Hindlimb muscle (tissue), 1 donor: ENCODE results near the gene ACTL6B. TPM values are rescaled to one million over a fixed set of nuclear protein-coding genes. Genes with fewer than 3 reads are reported as not detected.
"Not testable (repeated sequence)": the region's sequence is repeated elsewhere in the genome, so short reads cannot be mapped to it uniquely, and the experiment has no call there.

Experiments
- DNase-seq: peaks from one replicate; pipeline ENCODE4 v3.0.0-alpha.2; 2013
- polyA plus RNA-seq: library from polyadenylated mRNA; unstranded; fragments of 120-200 nt; gene quantifications from one replicate; pipeline ENCODE4 v1.2.1, GENCODE V29; 2013; ENCODE audit not compliant: insufficient read length

Gene ACTL6B
- polyA plus RNA-seq, 1 donor = not detected

DNA sequence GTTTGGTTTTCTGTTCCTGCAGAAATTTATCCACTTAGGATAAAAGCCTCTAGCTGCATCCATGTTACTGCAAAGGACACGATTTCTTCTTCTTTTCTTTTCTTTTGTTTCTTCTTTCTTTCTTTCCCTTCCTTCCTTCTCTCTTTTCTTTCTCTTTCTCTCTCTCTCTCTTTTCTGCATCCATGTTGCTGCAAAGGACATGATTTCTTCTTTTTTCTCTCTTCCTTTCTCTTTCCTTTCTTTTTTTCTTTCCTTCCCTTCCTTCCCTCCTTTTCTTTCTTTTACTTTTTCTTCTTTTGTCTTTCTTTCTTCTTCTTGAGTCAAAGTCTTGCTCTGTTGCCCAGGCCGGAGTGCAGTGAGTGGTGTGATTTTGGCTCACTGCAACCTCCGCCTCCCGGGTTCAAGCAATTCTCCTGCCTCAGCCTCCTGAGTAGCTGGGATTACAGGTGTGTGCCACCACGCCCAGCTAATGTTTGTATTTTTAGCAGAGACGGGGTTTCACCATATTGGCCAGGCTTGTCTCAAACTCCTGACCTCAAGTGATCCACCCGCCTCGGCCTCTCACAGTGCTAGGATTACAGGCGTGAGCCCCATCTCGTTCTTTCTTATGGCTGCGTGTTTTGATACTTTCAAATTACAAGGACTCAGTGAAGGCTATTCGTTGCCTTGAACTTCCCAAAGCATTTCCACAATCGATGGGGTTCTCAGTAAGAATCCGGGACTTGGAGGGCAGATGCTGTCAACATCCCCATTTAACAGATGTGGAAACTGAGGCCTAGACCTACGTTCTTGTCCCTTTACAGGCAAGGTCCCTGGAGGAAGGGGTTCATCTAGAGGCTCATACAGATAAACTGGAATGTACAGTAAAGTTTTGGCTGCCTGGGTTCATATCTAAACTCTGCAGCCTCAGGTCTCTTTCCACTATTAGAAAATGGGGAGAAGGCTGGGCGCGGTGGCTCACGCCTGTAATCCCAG lies 15.4 kb upstream of the ACTL6B start:
- DNase-seq = no peak

DNA sequence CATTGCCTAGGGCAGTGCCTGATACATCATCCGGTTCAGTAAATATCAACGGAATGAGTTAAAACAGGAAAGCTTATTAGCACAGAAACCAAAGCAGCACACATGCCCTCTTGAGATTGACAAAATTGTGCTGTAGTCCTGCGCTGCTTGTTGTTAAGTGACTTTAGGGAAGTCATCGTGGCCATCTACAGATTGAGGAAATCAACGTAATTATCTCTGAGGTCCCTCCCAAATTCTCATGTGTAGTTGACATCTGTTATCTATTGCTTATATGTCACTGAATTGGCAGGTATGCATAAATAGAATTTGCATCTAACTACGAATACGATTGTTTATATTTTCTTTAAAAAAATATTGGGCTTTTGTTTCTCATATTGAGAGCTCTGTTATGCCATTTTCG lies 13.8 kb upstream of the ACTL6B start:
- DNase-seq = no peak

DNA sequence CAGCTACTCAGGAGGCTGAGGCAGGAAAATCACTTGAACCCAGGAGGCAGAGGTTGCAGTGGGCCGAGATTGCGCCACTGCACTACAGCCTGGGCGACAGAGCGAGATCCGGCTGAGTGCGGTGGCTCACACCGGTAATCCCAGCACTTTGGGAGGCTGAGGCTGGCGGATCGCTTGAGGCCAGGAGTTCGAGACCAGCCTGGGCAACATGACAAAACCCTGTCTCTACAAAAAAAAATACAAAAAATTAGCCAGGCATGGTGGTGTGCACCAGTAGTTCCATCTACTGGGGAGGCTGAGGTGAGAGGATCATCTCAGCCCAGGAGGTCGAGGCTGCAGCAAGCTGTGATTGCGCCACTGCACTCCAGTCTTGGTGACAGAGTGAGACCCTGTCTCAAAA lies 12.9 kb upstream of the ACTL6B start:
- not testable (repeated sequence) for DNase-seq

DNA sequence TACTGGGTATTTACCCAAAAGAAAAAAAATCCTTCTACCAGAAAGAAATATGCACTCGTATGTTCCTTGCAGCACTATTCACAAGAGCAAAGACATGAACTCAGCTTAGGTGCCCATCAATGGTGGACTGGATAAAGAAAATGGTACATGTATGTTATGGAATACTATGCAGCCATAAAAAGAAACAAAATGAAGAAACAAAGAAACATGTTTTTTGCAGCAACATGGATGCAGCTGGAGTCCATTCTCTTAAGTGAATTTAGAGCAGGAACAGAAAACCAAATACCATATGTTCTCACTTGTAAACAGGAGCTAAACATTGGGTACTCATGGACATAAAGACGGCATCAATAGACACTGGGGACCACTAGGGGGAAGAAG lies 11.8 kb upstream of the ACTL6B start:
- no peak for DNase-seq

DNA sequence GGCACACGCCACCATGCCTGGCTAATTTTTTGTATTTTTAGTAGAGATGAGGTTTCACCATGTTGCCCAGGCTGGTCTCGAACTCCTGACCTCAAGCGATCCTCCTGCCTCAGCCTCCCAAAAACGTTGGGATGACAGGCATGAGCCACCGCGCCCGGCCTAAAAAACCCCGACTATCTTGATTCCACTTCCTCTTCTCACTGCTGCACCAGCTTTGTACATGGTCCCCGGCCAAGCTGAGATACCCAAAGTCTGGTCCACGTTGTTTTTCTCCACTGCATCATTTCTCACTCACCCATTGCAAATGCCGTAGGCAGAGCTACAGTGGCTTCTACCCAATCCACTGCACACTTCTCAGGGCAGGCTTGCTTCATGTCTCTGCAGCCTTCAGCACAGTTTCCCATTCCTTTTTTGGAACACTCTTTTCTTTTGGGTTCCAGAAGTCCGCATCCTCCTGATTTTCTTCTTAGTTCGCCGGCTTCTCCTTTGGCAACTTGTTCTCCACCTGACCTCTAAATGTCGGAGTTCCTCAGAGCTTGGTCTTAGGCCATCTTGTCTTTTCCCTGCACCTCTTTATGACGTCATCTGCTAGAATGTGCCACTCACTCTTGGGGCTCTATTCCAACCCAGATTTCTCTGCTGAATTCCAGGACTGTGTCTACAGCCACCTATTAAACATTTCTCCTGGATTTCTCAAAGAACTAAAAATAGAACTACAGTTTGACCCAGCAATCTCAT lies 11.3 kb upstream of the ACTL6B start:
- no peak for DNase-seq

DNA sequence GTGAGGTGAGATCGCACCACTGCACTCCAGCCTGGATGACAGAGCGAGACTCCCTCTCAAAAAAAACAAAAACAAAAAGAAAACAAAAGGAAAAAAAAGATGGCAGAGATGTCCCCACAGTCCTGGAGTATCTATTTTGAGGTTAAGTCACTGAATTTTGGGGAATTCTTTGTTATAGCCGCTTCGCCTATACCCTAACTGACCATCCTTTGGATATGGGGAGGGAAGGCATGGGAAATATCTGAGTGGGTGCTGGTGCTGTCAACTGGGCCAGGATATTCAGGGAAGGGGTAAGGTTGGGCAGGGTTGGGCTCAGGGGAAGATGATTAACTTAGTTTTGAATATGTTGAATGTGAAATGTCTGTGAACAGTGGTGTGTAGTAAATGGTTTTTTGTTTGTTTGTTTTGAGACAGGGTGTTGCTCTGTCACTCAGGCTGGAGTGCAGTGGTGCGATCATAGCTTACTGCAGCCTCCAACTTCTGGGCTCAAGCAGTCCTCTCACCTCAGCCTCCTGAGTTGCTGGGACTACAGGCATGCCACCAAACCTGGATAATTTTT lies 9.0 kb upstream of the ACTL6B start:
- DNase-seq = no peak

DNA sequence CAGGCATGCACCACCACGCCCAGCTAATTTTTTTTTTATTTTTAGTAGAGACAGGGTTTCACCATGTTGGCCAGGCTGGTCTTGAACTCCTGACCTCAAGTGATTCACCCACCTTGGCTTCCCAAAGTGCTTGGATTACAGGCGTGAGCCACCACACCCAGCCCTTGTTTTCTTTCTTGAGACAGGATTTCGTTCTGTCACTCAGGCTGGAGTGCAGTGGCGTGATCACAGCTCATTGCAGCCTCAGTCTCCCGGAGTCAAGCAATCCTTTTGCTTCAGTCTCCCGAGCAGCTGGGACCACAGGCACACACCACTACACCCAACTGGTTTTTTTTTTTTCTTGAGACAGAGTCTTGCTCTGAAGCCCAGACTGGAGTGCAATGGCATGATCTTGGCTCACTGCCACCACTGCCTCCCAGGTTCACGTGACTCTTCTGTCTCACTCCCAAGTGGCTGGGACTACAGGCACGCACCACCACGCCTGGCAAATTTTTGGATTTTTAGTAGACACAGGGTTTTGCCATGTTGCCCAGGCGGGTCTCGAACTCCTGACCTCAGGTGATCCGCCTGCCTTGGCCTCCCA lies 6.0 kb upstream of the ACTL6B start:
- not testable (repeated sequence) for DNase-seq

DNA sequence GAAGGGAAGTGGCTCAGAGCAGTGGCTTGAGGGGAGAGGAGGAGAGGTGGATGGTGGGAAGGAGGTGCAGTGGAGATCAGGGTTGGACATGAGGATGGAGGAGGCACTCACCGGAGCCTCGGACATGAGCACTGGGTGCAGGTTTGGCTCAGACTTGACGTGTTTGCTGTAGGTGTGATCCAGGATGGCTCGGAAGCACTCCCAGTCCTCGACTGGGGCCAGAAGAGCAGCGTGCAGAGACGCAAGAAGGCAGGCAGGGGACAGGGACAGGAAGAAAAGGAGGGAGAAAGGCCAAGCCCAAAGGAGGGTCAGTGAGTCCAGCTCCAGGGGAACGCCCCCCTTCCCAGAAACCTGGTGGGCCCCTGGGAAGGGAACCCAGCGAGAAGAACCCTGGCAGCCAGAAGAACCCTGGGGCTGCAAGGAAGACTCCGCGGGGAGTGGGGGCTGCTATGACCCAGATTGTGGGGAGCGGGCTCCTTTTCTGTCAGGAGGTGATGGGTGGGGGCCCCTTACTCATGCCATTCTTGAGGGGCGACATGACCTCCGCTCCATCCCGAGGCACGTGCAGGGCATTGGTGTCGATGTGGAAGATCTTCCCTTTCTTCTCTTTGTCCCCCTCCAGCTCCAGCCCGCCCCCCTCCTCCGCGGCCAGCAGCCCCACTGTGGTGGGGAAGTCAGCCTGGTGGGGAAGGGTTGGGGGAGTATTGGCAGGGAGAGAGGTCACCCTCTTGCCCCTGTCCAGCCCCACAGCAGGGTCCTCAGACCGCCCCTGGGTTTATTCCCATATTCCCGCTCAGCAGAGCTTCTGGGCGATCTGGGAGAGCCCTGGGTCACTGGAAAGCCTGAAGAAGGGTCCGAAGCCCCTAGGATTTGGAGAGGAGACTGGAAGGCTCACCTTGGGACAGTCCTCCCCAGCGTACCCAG lies 1.1 kb downstream of the ACTL6B start:
- DNase-seq = no peak

DNA sequence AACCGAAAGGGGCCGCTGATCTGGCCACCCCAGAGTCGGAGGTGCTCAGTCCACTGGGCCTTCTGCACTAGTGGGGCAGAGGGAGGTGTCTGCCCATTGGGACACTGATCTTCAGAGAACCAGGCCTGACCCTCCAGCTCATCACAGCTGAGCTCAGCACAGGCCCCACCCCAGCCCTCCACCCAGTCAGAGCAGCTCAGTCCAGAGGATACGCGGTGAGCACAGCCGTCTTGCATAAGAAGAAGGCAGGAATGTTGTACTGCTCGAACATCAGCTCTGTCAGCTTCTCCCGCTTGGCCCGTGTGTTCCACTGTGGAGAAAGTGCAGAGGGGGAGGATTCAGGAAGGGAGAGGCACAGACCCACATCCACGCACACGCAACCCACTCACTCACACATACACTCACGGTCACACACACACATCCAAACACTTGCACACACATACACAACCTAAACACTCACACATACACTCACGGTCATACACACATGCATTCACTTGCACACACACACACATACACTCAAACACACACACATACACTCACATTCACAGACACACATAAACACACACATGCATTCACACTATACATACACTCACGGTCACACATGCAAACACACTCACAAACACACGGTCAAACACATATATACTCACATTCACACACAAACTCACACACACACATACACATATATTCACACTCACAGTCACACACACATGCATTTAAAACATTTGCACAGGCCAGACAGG lies 6.3 kb downstream of the ACTL6B start:
- no peak for DNase-seq

DNA sequence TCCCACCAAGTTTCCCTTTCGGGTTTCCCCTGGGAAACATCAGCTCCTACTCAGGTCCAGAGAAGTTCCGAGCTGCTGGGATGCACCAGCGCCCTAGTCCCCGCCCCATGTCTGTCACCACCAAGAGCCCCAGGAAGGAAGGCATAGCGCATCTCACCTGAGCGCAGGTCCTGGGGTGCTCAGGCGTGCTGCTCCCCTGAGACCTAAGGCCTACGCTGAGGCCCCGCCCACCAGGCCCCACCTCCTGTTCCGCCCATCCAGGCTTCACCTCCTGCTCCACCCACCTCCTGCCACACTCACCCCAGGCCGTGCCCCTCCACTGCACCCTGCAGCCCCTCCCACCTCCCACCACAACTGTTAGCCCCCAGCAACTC lies 13.7 kb downstream of the ACTL6B start:
- no peak for DNase-seq

DNA sequence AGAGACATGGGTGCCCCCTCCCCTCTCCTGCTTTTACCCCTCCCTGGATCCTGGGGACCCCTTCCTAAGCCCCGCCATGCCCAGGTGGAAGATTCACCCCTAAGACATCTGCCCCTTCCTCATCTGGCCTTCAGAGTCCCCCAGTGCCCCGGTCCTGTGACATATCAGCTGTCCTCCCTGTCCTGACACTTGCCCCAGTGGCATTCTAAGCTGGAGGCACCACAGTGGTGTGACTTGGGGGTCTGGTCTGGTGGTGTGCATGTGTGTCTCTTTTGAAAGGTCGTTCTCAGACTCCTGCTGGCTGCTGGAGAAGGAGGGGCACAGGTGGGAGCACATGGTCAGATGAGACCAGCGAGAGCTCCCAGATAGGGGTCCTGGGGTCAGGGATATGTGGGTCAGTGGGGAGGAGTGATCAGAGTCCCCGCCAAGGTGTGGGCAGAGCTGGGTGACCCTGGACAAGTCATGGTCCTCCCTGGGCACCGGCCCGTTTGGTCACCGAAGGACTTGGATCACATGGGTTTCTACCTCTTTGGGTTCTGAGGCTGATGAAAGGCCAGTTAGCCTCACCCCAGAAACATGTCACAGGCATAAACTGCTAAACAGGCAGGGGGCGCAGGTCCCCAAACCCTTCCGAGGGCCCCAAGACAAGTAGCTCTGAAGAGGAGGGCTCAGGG lies 14.3 kb downstream of the ACTL6B start:
- no peak for DNase-seq

DNA sequence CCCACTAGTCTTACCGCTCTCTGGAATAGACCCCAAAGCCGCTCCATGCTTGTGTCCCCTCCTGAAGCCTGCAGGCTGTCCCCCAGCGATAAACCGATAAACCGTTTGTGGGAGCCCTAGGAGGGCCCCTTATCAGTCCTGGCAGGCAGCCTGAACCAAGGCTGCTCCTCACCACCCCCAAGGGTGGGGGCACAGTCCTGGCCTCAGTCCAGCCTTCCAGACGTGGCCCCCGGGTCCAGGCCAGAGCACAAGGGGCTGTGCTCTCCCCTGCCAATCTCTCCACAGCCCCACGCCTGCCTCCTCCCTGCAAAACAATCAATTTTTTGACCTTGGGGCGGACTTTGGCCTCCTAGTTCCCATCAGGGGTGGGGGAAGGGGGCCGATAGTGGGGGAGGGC lies 14.8 kb downstream of the ACTL6B start, which contains the start of gene TFR2:
TFR2 (minus strand) TSS at position 90 of the 397 bp plus-strand sequence; CDS start at position 47, 43 bp downstream.
- no peak for DNase-seq

DNA sequence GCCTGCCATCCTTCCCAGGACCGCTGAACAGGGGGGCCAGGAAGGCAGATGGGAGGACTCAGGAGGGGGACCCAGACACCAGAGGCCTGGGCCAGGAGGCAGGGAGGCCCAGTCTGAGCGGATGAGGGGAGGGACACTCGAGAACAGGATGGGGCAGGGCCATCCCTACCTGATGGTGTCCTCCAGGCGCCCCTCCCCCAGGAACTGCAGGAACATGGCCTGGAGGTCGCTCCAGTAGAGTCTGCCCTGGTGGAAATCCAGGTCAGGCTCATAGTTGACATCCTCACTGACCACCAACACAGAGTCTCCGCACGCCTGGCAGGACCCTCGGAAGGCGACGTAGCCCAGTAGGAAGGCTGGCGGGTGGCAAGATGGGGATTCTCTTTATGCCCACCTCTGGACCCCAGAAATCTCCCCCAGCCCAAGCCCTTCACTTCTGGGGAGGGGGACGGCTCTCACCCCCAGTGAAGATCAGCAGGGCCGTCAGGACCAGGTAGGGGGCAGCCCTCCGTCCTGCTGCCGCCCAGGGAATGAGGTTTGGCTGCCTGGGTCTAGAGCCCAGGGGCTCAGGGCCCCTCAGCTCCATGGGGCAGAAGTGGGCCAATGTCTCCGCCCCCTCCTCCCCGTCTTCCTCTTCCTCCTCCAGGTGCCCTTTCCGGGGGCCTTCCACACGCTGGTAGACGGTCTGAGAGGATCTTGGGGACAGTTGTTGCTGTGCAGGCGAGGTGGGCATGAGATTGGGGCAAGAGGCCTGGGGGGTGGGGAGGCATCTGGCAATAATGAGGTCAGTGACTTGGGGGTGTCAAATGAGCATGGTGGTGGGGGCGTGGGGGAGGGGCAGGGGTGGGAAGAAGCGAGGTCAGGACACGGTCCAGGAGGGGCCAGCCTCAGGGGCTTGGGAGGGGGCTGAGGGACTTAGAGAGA lies 15.5 kb downstream of the ACTL6B start:
- no peak for DNase-seq

DNA sequence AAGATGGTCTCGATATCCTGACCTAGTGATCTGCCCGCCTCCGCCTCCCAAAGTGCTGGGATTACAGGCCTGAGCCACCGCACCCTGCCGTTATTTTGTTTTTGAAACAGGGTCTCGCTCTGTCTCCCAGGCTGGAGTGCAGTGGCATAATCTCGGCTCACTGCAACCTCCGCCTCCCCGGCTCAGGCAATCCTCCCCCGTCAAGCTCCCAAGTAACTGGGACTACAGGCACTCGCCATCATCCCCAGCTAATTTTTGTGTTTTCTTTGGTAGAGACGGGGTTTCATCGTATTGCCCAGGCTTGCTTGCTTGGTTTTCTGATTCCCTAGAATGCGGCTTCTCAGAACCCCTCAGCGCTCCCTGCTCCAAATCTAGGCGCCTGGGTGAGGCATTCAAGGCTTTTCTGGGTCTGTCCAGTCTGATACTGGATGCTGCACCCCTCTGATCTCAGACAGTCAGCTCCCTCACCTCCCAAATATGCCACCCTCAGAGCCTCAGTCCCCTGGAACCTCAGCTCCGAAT lies 16.2 kb downstream of the ACTL6B start:
- DNase-seq = no peak

DNA sequence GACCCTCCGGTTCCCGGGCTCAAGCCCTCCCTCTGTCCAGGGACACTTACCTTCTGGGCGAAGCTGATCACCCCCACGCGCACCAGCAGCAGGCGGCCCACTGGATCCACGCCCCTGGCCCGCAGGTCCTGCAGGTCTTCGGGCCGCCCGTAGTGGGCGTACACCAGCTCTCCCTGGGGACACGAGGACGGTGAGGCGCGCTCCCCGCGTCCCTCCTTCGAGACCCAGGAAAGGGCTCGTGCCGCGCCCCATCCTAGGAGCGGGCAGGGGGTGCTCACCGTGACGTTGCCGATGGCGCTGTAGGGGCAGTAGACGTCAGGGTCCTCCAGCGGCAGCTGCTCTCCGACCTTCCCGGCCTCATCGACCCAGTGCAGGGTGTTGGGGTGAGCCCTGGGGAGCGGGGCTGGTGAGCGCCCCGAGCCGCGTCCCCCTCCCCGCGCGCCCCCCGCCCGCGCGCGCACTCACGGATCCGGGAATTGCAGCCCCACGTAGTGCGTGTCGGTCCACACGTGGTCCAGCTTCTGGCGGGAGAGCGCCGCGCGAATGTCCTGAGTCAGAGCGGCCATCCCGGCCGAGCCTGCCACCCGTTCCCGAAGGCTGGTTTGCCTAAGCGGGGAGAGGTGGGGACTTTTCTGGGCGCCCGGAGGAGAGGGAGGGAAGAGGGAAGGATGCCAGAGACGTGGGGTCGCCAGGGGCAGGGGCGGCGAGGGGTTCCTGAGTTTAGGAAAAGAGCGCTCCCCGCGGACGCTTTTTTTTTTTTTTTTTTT lies 23.1 kb downstream of the ACTL6B start:
- DNase-seq = peak; percentile 57

DNA sequence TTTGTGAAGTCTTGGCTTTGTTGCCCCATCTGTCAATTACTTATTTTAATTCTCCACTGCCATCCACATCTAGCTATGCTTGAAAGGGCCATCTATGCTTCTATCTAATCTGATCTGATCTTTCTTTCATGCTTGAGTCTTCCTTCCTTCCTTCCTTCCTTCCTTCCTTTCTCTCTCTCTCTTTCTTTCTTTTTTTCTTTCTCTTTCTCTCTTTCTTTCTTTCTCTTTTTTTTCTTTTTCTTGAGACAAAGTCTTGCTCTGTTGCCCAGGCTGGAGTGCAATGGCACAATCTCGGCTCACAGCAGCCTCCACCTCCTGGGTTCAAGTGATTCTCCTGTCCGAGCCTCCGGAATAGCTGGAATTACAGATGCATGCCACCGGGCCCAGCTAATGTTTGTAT lies 26.2 kb downstream of the ACTL6B start:
- DNase-seq = no peak

DNA sequence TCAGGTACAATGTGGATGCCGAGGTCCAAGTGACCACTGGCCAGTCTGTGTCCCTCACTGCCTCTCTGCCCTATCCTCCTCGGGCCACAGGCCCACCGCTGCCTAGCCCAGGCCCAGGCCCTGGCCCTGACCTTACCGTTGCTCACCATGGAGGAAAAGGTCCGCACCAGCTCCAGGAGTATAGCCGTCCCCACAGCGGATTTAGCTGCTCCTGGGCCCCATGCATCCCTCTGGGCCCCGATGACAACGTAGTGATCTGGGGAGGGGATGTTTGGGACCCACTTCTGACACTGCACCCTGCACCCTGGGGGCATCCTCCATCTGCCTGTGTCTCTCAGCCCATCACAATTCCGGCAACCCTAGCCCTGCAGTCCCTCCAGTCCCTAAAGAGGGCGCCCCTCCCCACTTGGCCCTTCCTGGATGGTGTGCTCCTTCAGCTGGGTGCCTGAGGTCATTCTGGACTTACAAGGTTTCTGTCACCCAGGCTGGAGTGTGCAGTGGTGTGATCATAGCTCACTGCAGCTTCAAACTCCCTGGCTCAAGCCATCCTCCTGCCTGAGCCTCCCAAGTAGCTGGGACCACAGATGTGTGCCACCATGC lies 27.0 kb downstream of the ACTL6B start:
- DNase-seq = no peak

DNA sequence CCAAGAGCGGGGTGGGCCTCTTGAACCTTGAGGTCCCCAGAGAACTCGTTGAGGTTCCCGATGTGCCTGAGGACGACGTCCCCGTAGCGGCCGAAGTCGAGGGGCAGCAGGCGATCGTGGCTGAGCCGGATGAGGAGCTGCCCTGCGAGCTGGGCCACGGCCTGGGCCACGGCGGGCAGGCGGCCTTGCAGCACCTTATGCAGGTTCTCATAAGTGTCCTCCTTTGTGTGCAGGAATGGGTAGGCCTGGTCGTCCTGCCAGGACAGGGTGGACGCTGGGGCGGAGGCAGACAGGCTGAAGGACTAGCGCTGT lies 29.1 kb downstream of the ACTL6B start:
- no peak for DNase-seq
